G401 (cell line): ENCODE data around the gene KCNK16. TPM values are rescaled to one million over a fixed set of nuclear protein-coding genes. Genes with fewer than 3 reads are reported as not detected.

Experiments used
- DNase-seq: peaks from one replicate; pipeline ENCODE4 v3.0.0-alpha.2; 2015; ENCODE audit warnings: low spot score
- in situ Hi-C: cut with HindIII; loops from 2 replicates; pipeline ENCODE4 v1.10.0; 2016; ENCODE audit warnings: low sequenced_read_pairs, mixed read lengths
- total RNA-seq: library from RNA; depleted of rRNA; stranded (reverse); fragments of >200 nt; shearing (Covaris generic); gene quantifications from 2 replicates; pipeline ENCODE4 v1.2.3, GENCODE V29; 2014

The KCNK16 gene
- total RNA-seq, 1 experiment from 2014 or later: not detected

DNA sequence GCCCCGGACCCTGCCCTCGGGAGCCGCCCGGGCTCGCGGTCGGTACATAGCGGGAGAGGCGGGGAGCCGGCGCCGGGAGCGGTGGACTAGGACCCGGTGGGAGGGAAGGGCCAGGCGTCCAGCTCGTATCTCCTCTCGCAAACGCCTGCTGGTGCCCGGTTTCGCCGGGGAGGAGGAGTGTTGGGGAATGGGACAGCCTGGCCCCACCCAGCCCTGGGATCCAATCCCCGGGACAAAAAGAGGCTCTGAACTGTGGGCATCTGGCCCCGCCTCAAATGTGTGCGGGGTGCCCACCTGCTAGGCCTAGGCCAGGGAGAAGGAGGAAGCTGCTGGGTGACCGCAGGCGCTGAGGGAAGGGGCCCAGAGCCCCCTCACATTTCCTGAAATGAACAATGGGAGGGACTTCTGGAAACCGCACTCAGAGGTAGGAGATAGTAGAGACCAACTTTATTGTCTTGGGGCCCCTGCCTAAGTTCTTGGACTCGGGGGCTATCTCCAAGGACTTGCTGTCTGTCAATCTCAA is 8.2 kb downstream of the KCNK16 start, which contains the start of gene KCNK17:
Gene KCNK17 (minus strand): TSS at position 147 of the 523 bp plus-strand sequence. CDS start 99 bp downstream, at position 48.
- in situ Hi-C loops: no loop called here

DNA sequence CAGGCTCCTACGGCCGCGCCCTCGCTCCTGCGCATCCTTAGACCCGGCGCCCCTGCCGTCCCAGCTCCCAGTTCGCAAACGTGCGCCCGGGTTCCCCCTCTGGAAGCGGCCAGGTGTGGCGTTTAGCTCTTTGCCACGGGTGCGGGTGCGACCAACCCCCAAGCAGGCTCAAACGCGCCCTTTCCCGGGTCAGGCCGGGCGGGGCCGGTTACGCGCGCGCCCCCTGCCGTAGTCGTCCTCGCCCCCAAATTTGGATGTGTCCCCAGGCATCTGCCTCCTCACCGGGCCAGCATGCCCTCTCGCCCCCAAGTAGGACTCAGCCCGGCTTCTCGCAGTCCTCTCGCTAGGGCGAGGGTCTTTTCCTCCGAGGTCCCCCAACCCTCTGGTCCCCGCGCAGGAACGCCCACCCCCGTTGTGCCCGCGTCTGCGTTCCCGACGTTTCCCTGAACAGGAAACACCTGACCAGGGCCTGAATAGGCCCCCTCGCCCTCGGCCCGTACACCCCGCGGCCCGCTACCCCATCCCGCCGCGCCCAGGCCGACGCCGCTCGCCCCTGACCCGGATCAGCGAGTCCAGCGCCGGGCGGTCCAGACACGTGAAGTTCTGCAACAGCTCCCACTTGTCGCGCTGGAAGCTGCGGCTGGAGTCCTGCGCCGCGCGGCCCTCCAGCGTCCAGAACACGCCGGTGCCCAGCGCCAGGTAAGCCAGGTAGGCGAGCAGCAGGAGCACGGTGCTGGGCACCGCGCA is 8.8 kb downstream of the KCNK16 start:
- in situ Hi-C loops: no loop called here
- DNase-seq: no peak

More for the DNA sequence above, 8.2 kb downstream of the KCNK16 start, which contains the start of gene KCNK17:
- DNase-seq: no peak

DNA sequence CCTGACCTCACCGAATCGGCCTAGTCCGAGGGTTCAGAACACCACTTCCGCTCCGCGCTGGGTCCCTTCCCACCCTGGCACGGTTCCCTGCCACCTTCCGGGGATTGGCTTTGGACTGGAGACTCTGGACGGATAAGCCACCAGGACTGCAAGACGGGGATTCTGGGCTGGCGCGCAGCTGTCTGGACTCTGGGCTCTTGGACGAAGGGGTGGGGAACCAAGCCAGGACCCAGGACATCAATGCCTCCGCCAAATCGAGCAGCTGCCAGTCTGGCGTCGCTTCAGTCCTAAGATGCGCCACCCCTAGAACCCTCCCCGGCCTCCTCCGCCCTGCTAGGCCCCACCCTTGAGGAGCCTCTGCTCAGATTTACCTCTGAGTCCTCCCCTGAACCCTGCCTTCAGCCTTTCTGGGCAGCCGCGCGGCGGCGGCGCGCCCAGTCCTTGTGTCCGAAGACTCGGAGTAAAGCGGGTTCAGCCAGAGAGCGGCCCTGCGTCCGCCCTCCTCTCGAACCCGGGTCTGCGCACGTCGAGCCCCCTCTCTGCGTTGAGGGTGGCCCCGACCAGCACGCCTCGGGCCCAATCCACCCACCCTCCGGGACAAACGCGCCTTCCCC is 9.5 kb downstream of the KCNK16 start:
- DNase-seq: no peak
- in situ Hi-C loops: no loop called here

DNA sequence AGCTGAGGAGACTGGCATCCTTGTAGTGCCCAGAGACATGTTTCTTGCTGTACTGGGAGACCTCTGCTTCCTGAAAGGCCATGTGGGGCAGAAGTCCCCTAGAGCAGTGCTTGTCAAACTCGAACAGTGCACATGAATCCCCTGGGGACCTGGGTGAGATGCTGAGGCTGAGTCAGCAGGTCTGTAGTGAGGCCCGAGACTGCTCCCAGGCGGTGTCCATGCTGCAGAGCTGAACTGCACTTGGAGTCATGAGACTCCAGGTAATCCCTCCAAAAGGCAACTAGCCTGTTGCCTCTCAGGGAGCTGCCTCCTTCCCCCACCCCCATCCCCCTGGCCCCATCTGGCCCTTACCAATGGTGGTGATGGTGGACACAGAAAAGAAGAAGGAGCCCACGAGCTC is 12.0 kb downstream of the KCNK16 start:
- DNase-seq: no peak
- in situ Hi-C loops: no loop called here

DNA sequence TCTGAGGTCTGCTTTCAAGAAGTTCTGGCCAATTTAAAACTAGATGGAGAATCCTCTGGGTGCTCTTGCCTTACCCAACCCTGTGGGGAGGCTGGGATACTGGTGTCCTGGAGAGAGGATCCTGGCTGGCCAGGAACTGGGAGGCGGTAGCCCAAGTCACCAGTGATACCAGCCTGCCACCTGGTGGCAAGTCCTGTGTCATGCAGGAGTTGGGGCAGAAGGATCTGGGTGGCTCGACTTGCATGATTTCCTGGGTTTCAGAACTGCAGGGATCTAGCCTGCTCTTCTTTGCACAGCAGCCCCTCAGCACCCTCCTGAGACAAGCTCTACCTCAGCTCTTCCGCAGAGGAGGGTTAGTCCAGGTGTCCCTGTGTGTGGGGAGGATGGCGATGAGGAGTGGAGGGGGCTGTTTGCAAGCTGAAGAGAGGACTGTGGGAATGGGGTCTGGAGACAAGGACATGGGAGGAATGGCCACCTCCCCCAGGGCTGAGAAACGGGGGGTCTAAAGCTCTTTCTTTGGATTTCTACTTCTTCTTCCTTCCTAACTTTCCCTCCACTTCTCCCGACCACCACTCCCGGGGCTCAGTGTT is 12.5 kb downstream of the KCNK16 start:
- DNase-seq: peak; percentile 37
- in situ Hi-C loops: no loop called here

DNA sequence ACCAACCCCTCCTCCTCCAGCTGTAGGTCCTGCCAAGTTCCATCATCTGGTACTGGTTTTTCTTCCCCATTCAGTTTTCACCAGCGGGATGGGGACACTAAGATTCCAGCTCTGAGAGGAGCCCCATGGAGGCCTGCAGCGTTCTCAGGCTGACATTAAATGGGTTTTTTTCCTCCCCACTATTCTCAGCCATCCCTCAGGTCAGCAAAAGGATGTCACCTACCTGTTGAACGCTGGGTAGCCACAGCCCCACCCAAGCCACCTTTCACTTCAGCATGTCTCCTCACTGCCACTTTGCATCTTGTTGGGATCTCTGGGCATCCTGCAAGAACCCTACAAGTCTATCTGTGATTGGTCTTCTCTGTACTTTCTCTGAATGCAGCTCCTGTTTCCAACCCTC is 15.0 kb downstream of the KCNK16 start:
- in situ Hi-C loops: no loop called here
- DNase-seq: no peak

DNA sequence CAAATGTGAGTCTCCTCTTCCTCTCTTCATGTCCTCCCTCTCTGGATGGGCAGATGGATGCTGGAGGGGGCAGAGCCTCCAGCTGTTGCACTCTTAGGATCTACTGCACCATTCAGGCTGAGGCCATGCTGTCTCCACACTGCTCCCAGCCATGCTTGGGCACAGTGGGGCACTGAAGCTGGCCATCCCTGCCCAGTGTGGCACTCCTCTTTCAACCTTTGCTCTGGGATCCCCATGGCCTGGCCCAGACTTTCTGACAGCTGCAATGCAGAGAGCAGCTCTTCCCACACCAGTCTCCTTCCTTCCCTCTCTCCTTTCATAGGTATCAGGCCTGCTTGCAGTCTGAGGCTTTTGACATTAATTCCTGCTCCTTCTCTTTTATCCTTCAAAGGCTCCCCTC is 17.6 kb downstream of the KCNK16 start:
- in situ Hi-C loops: no loop called here
- DNase-seq: no peak

DNA sequence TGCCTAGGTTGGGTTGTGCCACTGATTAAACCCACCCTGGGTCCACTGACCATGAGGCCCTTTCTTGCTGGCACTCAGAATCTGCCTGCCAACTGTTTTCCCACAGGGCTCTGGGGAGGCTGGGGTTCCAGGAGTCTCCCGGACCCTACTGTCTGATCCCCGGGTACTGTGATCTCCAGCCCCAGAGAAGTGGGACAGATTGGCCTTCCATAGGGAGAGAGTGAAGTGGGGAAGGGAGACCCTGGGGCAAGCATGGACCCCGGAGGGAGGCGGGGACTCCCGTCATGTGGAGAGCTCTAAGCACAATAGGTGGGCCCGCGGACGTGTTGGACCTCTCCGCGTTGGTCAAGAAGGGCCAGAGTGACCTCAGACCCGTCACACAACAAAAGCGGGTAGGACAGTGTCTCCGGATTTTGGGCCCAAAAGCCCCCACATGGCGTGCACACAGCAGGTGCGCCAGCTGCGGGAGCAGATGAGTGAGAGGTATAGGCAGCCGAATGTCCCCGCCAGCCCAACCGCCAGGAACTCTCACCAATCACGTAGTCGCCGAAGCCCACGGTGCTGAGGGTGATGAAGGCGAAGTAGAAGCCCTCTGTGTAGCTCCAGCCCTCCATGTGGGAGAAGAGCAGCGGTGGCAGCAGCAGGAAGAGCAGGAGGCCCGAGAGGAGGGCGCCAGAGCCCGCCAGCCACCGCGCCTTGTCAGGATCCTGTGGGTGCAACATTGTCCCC is 18.9 kb downstream of the KCNK16 start:
- no peak for DNase-seq
- in situ Hi-C loops: no loop called here

DNA sequence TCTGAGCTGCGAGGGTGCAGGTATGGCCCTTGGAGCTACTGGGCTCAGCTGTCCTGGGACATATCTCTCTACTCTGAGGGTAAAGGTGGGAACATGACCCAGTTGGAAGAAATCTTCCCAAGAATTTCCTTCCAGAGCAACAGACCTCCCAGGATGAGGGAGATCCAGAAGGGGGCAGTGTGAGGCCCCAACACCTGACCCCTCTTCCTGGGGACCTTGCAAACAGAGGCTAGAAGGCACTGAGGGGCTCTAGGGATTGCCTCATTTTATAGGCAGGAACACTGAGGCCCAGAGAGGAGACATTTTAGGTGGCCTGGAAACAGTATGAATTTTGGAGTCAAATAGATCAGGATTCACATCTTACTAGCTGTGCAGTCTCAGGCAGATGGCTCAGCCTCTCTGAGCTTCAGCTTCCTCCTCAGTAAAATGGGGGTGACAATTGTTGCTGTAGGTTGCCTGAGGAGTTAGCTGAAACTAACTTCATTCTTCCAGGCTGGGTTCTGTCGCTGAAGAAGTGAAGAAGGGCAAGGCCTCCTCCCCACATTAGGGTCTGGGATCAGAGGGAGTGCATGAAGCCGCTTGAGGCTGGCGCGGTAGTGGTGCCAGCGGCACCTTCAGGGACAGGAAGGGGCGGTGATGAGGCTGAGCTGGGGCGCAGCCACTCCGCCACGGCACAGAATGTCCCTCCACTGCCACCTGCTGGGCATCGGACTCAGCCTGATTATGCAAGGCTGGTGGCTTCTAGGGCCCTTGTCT is 19.7 kb downstream of the KCNK16 start:
- peak; percentile 25 for DNase-seq
- in situ Hi-C loops: no loop called here

DNA sequence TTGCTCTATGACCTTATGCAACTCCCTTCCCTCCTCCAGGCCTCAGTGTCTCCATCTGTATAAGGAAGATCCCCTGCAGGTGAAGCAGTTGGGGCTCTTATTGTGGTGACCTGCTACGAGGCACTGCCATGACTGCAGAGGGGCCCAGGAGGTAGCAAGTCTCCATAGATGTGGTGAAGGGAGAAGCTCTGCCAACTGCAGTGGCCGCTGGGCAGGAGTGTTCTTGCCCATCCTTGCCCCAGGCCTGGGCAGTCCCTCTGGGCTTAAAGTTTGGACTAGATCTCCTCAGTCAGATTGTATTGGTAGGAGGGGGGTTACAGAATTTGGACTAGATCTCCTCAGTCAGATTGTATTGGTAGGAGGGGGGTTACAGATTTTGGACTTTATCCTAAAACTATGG is 20.5 kb downstream of the KCNK16 start:
- no peak for DNase-seq
- in situ Hi-C loops: no loop called here

DNA sequence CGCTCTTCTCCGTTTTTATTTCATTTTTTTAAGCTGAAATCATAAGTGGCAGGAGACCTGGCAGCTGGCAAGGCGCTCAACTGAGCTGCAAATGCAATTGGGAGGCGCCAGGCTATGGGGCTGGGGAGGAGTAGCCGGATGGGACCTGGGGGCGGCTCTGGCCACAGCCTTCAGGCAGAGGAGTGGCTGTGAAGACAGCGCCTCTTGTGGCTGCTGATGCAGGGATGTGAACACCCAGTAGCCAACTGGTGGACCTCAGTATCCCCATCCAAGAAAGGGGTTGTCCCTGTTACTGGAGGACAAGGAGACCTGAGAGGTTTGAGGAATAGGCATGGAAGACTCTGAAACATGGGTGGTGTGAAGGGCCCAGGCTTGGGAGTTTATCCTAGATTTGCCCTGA is 20.9 kb downstream of the KCNK16 start:
- in situ Hi-C loops: no loop called here
- no peak for DNase-seq

DNA sequence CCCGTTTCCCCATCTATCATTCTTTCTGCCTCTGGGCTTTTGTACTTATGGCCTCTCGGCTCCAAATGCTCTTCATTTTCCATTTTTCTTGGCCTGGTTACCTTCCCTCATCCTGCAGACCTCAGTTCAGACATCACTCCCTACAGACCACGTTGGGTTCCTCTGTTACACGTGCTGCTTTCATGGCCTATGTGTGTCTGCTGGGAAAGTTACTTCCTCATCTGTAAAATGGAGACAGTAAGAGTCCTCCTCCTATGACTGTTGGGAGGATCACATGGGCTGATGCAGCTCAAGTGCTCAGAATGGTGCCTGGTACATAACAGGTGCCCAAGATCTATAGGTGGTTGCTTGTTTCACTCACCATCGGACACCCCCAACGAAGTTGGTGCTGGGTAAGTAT is 21.8 kb downstream of the KCNK16 start:
- DNase-seq: no peak
- in situ Hi-C loops: no loop called here

DNA sequence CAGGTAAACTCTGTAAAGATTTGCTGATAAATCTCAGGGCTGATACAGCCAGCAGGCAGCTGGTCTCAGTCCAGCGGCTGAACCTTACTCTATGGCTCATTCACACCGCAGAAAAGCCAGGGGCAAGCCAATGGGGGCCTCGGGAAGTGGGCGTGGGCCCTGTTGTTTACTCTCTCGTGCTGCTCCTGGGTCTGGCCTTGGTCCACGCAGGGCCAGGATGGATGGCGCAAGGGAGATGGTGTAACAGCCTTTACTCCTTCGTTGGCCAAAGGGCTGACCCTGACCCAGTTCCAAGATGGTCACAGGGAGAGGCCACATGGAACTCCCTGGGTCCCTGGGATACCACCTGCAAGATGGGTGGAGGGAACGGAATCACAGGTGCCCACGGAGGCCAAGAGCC is 24.4 kb downstream of the KCNK16 start:
- DNase-seq: no peak
- in situ Hi-C loops: no loop called here

DNA sequence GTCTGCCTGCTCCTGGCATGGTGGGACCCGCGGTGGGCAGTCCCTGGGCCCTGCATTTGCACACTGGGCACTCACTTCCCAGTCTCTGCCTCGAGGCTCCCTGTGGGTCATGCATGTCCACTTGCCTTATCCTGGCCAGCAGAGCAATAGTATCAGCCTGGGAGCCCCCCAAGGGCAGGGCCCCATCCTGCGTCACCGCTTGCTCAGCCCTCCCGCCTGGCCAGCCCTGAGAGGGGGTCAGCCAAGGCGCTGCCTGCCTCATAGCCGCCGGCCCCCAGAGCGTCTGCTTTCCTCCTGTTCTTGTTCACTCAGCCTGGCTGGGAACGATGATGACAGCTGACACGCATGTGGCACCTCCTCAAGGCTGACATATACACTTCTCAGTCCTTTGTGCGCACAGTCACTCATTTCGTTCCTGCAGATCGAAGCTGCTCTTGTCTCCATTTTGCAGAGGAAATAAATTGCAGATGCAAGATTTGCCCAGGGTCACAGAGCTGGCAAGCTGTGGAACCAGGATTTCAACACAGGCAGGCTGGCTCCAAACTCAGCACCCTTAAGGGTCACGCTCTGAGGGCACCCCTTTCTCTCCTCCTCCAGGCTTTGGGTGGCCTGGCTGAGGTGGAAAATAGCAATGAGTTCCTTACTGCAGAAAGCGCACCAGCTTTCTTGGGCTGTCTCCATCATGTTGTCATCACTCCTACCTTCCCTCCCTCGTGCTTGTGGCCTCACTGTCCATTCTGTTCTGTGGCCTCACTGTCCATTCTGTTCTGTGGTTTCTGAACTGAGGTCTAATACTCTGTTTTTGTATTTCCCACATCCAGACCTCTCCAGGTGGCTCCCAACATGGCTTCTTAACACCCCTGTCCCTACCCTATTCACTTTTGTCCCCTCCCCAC is 25.5 kb downstream of the KCNK16 start:
- DNase-seq: no peak
- in situ Hi-C loops: no loop called here

DNA sequence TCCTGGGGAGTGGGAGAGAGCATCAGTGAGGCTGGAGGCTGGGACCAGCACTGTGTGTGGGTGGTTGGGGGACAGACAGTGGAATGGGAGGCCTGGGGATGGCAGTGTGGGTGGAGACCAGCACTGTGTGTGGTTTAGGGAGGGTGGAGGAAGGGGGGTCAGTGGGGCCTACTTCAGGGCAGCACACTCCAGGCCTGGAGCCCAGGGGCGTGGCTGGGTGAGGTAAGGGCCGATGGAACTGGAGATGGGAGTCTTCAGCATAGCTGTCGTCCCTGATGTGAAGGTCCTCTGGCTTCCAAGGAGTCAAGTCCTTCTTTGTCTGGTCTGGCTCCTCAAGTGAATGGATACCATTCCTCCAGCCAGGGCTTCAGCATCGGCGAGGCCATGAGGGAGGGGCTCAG is 26.9 kb downstream of the KCNK16 start:
- in situ Hi-C loops: no loop called here
- no peak for DNase-seq

DNA sequence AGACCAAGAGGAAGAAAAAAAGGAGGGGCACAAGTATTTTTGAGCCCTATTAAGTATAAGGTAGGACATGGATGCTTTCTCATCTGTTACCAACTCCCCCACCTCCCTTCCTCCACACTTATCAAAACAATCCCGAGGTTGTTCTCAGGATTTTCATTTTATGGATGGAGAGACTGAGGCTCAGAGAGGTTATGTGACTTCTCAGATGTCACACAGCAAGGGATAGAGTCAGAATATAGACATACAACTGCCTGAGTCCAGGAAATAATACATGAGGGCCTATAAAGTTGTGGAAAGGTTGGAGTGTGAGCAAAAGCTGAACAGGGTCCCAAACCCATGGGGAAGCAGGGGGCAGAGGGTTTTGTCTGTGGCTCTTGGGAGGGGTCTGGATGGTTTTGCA is 27.6 kb downstream of the KCNK16 start:
- DNase-seq: no peak
- in situ Hi-C loops: no loop called here

DNA sequence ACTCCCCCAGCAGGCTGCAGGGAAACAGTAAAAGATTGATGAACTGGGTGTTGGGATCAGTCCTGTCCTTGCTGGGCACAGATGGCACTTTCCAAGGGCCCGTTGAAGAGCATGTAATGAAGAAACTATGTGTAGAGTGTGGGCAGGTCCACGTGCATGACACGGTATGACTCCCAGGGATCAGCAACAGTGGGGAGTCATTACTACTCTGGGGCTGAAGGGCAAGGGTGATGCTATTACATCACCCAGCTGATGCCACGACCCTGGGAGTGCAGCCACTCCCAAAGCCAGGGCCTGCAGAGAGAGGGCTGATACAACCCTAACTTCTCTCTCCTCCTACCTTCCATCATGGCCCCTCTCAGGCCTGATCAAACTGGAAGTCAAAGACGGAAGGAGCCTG is 28.4 kb downstream of the KCNK16 start:
- in situ Hi-C loops: no loop called here
- DNase-seq: no peak

DNA sequence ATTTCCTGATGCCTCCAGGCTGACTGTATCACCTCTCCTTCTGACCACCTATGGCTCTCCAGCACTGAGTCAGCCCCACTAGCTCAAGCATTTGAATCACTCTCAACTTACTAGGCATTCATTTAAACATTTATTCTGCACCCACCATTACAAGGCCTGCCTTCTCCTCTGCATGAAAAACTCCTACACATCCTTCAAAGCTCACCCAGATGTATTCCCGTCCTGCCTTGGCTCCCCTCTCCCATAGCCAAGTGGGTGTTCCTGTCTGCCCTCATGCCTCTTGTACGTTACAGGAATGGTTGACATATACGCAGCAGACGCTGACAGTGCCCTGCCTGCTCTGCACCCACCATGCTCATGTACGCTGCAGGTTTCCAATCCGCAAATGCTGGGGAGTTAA is 29.9 kb downstream of the KCNK16 start:
- DNase-seq: no peak
- in situ Hi-C loops: no loop called here
